Endothelial cell of umbilical vein (primary cell): ENCODE results near the gene IRX3. TPM values are rescaled to one million over a fixed set of nuclear protein-coding genes. Genes with fewer than 3 reads are reported as not detected.

Source experiments
- BruUV-seq: library from RNA; stranded (reverse); fragments of 400-500 nt; replicated peaks from 2 replicates; lab custom pipeline; 2021; lab: Mats Ljungman, UMichigan
- CTCF ChIA-PET: fragments of 300-600, 350-600 bp; sonication (Branson Sonifier 250); formaldehyde crosslinking; loops from one replicate; lab custom pipeline; 2021; ENCODE audit warnings: antibody characterized with exemption, inconsistent platforms; lab: Charles Lee
- POLR2A ChIA-PET: fragments of 300-600, 350-600 bp; sonication (Branson Sonifier 250); formaldehyde crosslinking; loops from one replicate; lab custom pipeline; 2021; ENCODE audit warnings: antibody characterized with exemption, inconsistent platforms; lab: Charles Lee
- DNase-seq: peaks from one replicate; pipeline ENCODE4 v3.0.0-alpha.2; 2011; ENCODE audit warnings: low read depth, low spot score
- FAIRE-seq: peaks from 2 replicates; lab custom pipeline; 2011; peaks lifted over from hg19 to GRCh38; lab: Jason Lieb, UNC
- H2AFZ ChIP-seq: 2 replicates; pipeline ENCODE4 v1.6.0; 2012; ENCODE audit warnings: low read depth, low read length, control low read depth, inconsistent platforms
- H3K27ac ChIP-seq: 2 replicates; pipeline ENCODE4 v1.5.1; 2011; ENCODE audit warnings: low read depth, mild to moderate bottlenecking, control low read depth, low read length, moderate library complexity; ENCODE audit not compliant: insufficient read depth
- H3K27me3 ChIP-seq, 2 experiments: 2 replicates each; pipeline versions ENCODE4 v1.6.0 to v1.6.1; 2011; ENCODE audit warnings: low read length in 2 of 2, mixed read lengths in 1 of 2; ENCODE audit not compliant: control insufficient read depth in 2 of 2, insufficient read depth in 2 of 2
- H3K36me3 ChIP-seq, 2 experiments: 2 replicates in 1 of 2; 3 replicates in 1 of 2; pipeline ENCODE4 v1.5.1; 2011; ENCODE audit warnings: low read length in 2 of 2, mild to moderate bottlenecking in 1 of 2, moderate library complexity in 1 of 2; ENCODE audit not compliant: control insufficient read depth in 2 of 2, insufficient read depth in 2 of 2; ENCODE audit errors: extremely low read depth in 1 of 2
- H3K4me1 ChIP-seq: 3 replicates; pipeline ENCODE4 v1.5.1; 2011; ENCODE audit warnings: mild to moderate bottlenecking, low read length; ENCODE audit not compliant: control insufficient read depth, insufficient read depth; ENCODE audit errors: extremely low read depth
- H3K4me2 ChIP-seq: 2 replicates; pipeline ENCODE4 v1.6.1; 2011; ENCODE audit warnings: low read length, control low read depth, mixed read lengths; ENCODE audit not compliant: insufficient read depth
- H3K4me3 ChIP-seq, 3 experiments: fragments of 200-600 bp in 1 of 3; sonication (generic), shearing (Covaris generic) in 1 of 3; replicated peaks in 1 of 3; 2 replicates each; pipeline ENCODE4 v1.5.1; 2011 to 2016; ENCODE audit warnings: control low read depth in 3 of 3, low read length in 3 of 3, mild to moderate bottlenecking in 2 of 3, inconsistent platforms in 1 of 3, low read depth in 1 of 3, moderate library complexity in 1 of 3; ENCODE audit not compliant: insufficient read depth in 1 of 3
- H3K79me2 ChIP-seq: 2 replicates; pipeline ENCODE4 v1.6.0; 2012; ENCODE audit warnings: low read length, inconsistent platforms; ENCODE audit not compliant: control insufficient read depth, insufficient read depth
- H3K9ac ChIP-seq: replicated peaks from 2 replicates; pipeline ENCODE3; 2011; ENCODE audit warnings: low read length, control low read depth; ENCODE audit not compliant: insufficient read depth; ENCODE audit errors: extremely low read depth
- H3K9me1 ChIP-seq: replicated peaks from 3 replicates; pipeline ENCODE4 v1.6.0; 2011; ENCODE audit warnings: mild to moderate bottlenecking, low read length; ENCODE audit not compliant: control insufficient read depth, insufficient read depth; ENCODE audit errors: extremely low read depth
- H3K9me3 ChIP-seq: replicated peaks from 2 replicates; pipeline ENCODE4 v1.5.1; 2012; ENCODE audit warnings: low read length, inconsistent platforms; ENCODE audit not compliant: control insufficient read depth, insufficient read depth
- H4K20me1 ChIP-seq: replicated peaks from 2 replicates; pipeline ENCODE3; 2011; ENCODE audit warnings: mild to moderate bottlenecking, low read length; ENCODE audit not compliant: control insufficient read depth, insufficient read depth; ENCODE audit errors: extremely low read depth
- CTCF ChIP-seq, 2 donors: IDR thresholded peaks; 1 replicate in 1 of 2; 2 replicates in 1 of 2; pipeline ENCODE4 v1.5.1; 2011; ENCODE audit warnings: low read length in 2 of 2, mild to moderate bottlenecking in 2 of 2, moderate library complexity in 2 of 2, control low read depth in 1 of 2, inconsistent platforms in 1 of 2, low read depth in 1 of 2; ENCODE audit not compliant: insufficient read depth in 1 of 2; ENCODE audit errors: extremely low read depth in 1 of 2
- EZH2 ChIP-seq: IDR thresholded peaks from 2 replicates; pipeline ENCODE4 v1.6.1; 2012; ENCODE audit warnings: borderline replicate concordance, low read depth, mild to moderate bottlenecking, moderate library complexity, low read length, inconsistent platforms; ENCODE audit not compliant: severe bottlenecking
- FOS ChIP-seq: IDR thresholded peaks from 2 replicates; pipeline ENCODE4 v1.6.1; 2011; ENCODE audit warnings: mild to moderate bottlenecking, low read length, moderate library complexity, borderline replicate concordance; ENCODE audit not compliant: insufficient read depth
- GATA2 ChIP-seq: IDR thresholded peaks from 2 replicates; pipeline ENCODE4 v1.7.0; 2011; ENCODE audit warnings: low read depth, mild to moderate bottlenecking, moderate library complexity, mixed read lengths, low read length; ENCODE audit not compliant: insufficient read length, insufficient read depth
- JUN ChIP-seq: IDR thresholded peaks from 2 replicates; pipeline ENCODE4 v1.6.1; 2011; ENCODE audit warnings: borderline replicate concordance, low read depth; ENCODE audit not compliant: insufficient read length, insufficient read depth
- MAX ChIP-seq: IDR thresholded peaks from 2 replicates; pipeline ENCODE4 v1.6.1; 2011; ENCODE audit not compliant: insufficient read depth, insufficient read length
- MYC ChIP-seq: IDR thresholded peaks from one replicate; pipeline ENCODE4 v1.6.1; 2011; ENCODE audit warnings: mild to moderate bottlenecking, low read depth, low read length
- POLR2A ChIP-seq: IDR thresholded peaks from 2 replicates; pipeline ENCODE4 v1.6.1; 2012; ENCODE audit warnings: low read depth, mild to moderate bottlenecking, control low read depth, low read length
- POLR2AphosphoS5 ChIP-seq: IDR thresholded peaks from 2 replicates; pipeline ENCODE4 v1.6.1; 2012; ENCODE audit warnings: low read depth, mild to moderate bottlenecking, control low read depth, low read length, moderate library complexity; ENCODE audit not compliant: insufficient read depth
- dilution Hi-C: fragments of 300-500 bp; cut with MboI; formaldehyde crosslinking; loops from one replicate; pipeline ENCODE4 v1.15.0; 2019; ENCODE audit warnings: low sequenced_read_pairs; ENCODE audit not compliant: extremely low pct_ligation_motif_present
- intact Hi-C: fragments of 100-400 bp; cut with micrococcal nuclease; formaldehyde crosslinking; loops from one replicate; pipeline ENCODE4 v1.10.0; 2022
- polyA plus RNA-seq, 4 experiments: library from polyadenylated mRNA; depleted of rRNA in 3 of 4; stranded (reverse) in 3 of 4; unstranded in 1 of 4; fragments of >200 nt; gene quantifications; 2 replicates each; pipeline versions ENCODE4 v1.2.1 to v1.2.3, GENCODE V29; 2011 to 2012; ENCODE audit warnings: missing spikeins in 1 of 4
- total RNA-seq: library from RNA; stranded (reverse); gene quantifications from 2 replicates; pipeline ENCODE4 v1.2.3, GENCODE V29; 2021

IRX3 gene
- total and polyA plus RNA-seq, 2 donors (not counting 3 experiments of a cell fraction or from before 2014, with no cell fraction given) = not detected

- Histone ChIP-seq H3K4me1 (no peaks in the 10 kb centered on the region), H3K27me3 (no peaks in the 10 kb centered on the region), H2AFZ (no peak overlapping the region), H3K36me3 (no peaks in the 10 kb centered on the region), H3K27ac (no peak overlapping the region), H3K9ac (no peak overlapping the region), H4K20me1 (no peaks in the 10 kb centered on the region), H3K4me3 (no peak overlapping the region), H3K4me2 (no peak overlapping the region), H3K9me3 (no peaks in the 10 kb centered on the region), H3K9me1 (no peaks in the 10 kb centered on the region), H3K79me2 (no peaks in the 10 kb centered on the region)
- TF ChIP-seq JUN (no peak), MAX (no peak), EZH2 (no peak), MYC (no peak)
- ChIA-PET CTCF (no interaction called here), POLR2A (no interaction called here)
- DNase-seq = no peak
- dilution Hi-C loops (no loop called here), intact Hi-C loops (no loop called here)
- FAIRE-seq = no peak
- no TSS peak for BruUV-seq
Observed at GRCh38 chr16:54327609-54328008, 41.0 kb upstream of the IRX3 start.

GRCh38 chr16:54326266-54326662, 39.7 kb upstream of the IRX3 start:
- TF ChIP-seq JUN (no peak), MYC (no peak), POLR2AphosphoS5 (no peak), GATA2 (no peak), CTCF (IDR thresholded peaks at IDR 0.05; ENCODE audit: extremely low read depth in 1 of 2, insufficient read depth in 1 of 2, low read depth in 1 of 2, low read length in 2 of 2) (no peak), FOS (no peak), MAX (no peak), POLR2A (no peak), EZH2 (no peak)
- BruUV-seq = no TSS peak
- Histone ChIP-seq H3K4me2 (no peak overlapping the region), H3K4me3 (no peak overlapping the region), H3K27ac (no peak overlapping the region), H3K9ac (no peak overlapping the region), H2AFZ (no peak overlapping the region), H3K9me1 (no peaks in the 10 kb centered on the region), H3K4me1 (no peaks in the 10 kb centered on the region), H3K79me2 (no peaks in the 10 kb centered on the region), H3K36me3 (no peaks in the 10 kb centered on the region), H3K27me3 (no peaks in the 10 kb centered on the region), H3K9me3 (no peaks in the 10 kb centered on the region), H4K20me1 (no peaks in the 10 kb centered on the region)
- POLR2A ChIA-PET = no interaction called here
- intact Hi-C loops (no loop called here), dilution Hi-C loops (no loop called here)
- DNase-seq = no peak
- CTCF ChIA-PET = no interaction called here
- no peak for FAIRE-seq
